Panc1 (cell line): ENCODE data around the gene RNF208. TPM values are rescaled to one million over a fixed set of nuclear protein-coding genes. Genes with fewer than 3 reads are reported as not detected.

Source experiments
- ATAC-seq: fragments of 200-7000 bp; cut with Tn5 transposase; 2 replicates; pipeline ENCODE4 v1.9.1; 2020; ENCODE audit warnings: mild to moderate bottlenecking, moderate library complexity
- Bru-seq: library from RNA; stranded (reverse); fragments of 400-500 nt; gene quantifications from one replicate; lab custom pipeline; 2021; lab: Mats Ljungman, UMichigan
- BruChase-seq, 2 experiments: library from RNA; stranded (reverse); fragments of 400-500 nt; gene quantifications; one replicate each; lab custom pipeline; 2021; lab: Mats Ljungman, UMichigan
- BruUV-seq: library from RNA; stranded (reverse); fragments of 400-500 nt; replicated peaks from 2 replicates; lab custom pipeline; 2021; lab: Mats Ljungman, UMichigan
- CTCF ChIA-PET: fragments of 300-600 bp; sonication (Branson Sonifier 250); formaldehyde crosslinking; loops from one replicate; lab custom pipeline; 2022; ENCODE audit warnings: antibody characterized with exemption; lab: Charles Lee
- POLR2A ChIA-PET: fragments of 300-600 bp; sonication (Branson Sonifier 250); formaldehyde crosslinking; loops from one replicate; lab custom pipeline; 2022; ENCODE audit warnings: antibody characterized with exemption; lab: Charles Lee
- DNase-seq: peaks from one replicate; pipeline ENCODE4 v3.0.0-alpha.2; 2010; ENCODE audit warnings: low read depth, low spot score
- H3K27ac ChIP-seq: 2 replicates; pipeline ENCODE4 v1.5.1; 2011; ENCODE audit warnings: mild to moderate bottlenecking, low read length, inconsistent platforms
- H3K27me3 ChIP-seq: fragments of 200-500 bp; sonication (Bioruptor generic); 2 replicates; pipeline ENCODE4 v1.6.0; 2014; ENCODE audit warnings: low read length, inconsistent platforms; ENCODE audit not compliant: control insufficient read depth, insufficient read depth
- H3K36me3 ChIP-seq: fragments of 200-500 bp; sonication (Bioruptor generic); 2 replicates; pipeline ENCODE4 v1.5.1; 2014; ENCODE audit warnings: inconsistent platforms, mild to moderate bottlenecking, low read length, moderate library complexity; ENCODE audit not compliant: control insufficient read depth, insufficient read depth
- H3K4me1 ChIP-seq: 2 replicates; pipeline ENCODE4 v1.5.1; 2011; ENCODE audit warnings: inconsistent platforms, mild to moderate bottlenecking, low read length, moderate library complexity; ENCODE audit not compliant: control insufficient read depth, insufficient read depth
- H3K4me3 ChIP-seq, 2 experiments: 2 replicates each; pipeline ENCODE4 v1.5.1; 2011 to 2012; ENCODE audit warnings: low read depth in 2 of 2, low read length in 2 of 2, mild to moderate bottlenecking in 2 of 2, inconsistent platforms in 1 of 2, moderate library complexity in 1 of 2
- H3K9me3 ChIP-seq: fragments of 200-500 bp; sonication (Bioruptor generic); 2 replicates; pipeline ENCODE4 v1.5.1; 2014; ENCODE audit warnings: low read depth, mild to moderate bottlenecking, inconsistent platforms, low read length, moderate library complexity; ENCODE audit not compliant: control insufficient read depth, insufficient read depth
- CTCF ChIP-seq: fragments of 450-650 bp; IDR thresholded peaks from 2 replicates; pipeline ENCODE4 v1.5.1; 2017; ENCODE audit warnings: mild to moderate bottlenecking
- POLR2AphosphoS5 ChIP-seq: IDR thresholded peaks from 2 replicates; pipeline ENCODE4 v1.6.1; 2012; ENCODE audit warnings: mild to moderate bottlenecking, low read depth, low read length, moderate library complexity
- SIN3A ChIP-seq: IDR thresholded peaks from 2 replicates; pipeline ENCODE4 v1.6.1; 2012; ENCODE audit warnings: low read depth, mild to moderate bottlenecking, low read length, moderate library complexity, borderline replicate concordance; ENCODE audit not compliant: insufficient read depth
- TCF7L2 ChIP-seq: IDR thresholded peaks from 2 replicates; pipeline ENCODE4 v1.6.1; 2011; ENCODE audit warnings: mild to moderate bottlenecking, low read depth, low read length, inconsistent platforms
- in situ Hi-C: cut with HindIII; loops from 2 replicates; pipeline ENCODE4 v1.10.0; 2016; ENCODE audit warnings: low sequenced_read_pairs, low pct_unique_long_range_greater_than_20kb
- intact Hi-C: fragments of 100-400 bp; cut with micrococcal nuclease; formaldehyde crosslinking; loops from one replicate; pipeline ENCODE4 v1.10.0; 2022; ENCODE audit not compliant: unreplicated experiment
- long read RNA-seq: library from polyadenylated mRNA; unstranded; transcript quantifications from one replicate; pipeline ENCODE4 v2.0.0, GENCODE V29; 2021; ENCODE audit not compliant: unreplicated experiment
- polyA plus RNA-seq: library from polyadenylated mRNA; unstranded; fragments of >200 nt; gene quantifications from one replicate; pipeline ENCODE4 v1.2.1, GENCODE V29; 2012; ENCODE audit warnings: missing spikeins; ENCODE audit not compliant: insufficient read length
- total RNA-seq: library from RNA; stranded (reverse); gene quantifications from one replicate; pipeline ENCODE4 v1.2.1, GENCODE V29; 2021; ENCODE audit not compliant: unreplicated experiment
- TF ChIP-seq, protein P1 (sequence below), 2 experiments: IDR thresholded peaks; 2 replicates each; pipeline ENCODE4 v1.6.1; 2011 to 2012; ENCODE audit warnings: low read depth in 2 of 2, control low read depth in 1 of 2, low read length in 1 of 2, mild to moderate bottlenecking in 1 of 2, moderate library complexity in 1 of 2; ENCODE audit not compliant: insufficient read depth in 1 of 2

RNF208 gene
- total RNA-seq (11.5 TPM), Bru-seq, nascent RNA (percentile 39 among the genes with signal in this experiment), BruChase-seq, experiment 1, labeled RNA remaining after a 2-hour chase (percentile 38 among the genes with signal in this experiment), BruChase-seq, experiment 2, labeled RNA remaining after a 6-hour chase (percentile 59 among the genes with signal in this experiment)
- 43.7 TPM for polyA plus RNA-seq
- long read RNA-seq, transcript RNF208-201 (1 exons, 1,077 nt) = major isoform, 18 of 18 reads
- long read RNA-seq, partial matches to known transcripts = 0 of 18 reads
- long read RNA-seq, other reads (novel, unspliced or antisense) = 0 of 18 reads

GRCh38 chr9:137222190-137223077 is at the start of gene RNF208:
RNF208 (minus strand) TSS chr9:137222240; CDS start chr9:137221212, 1,028 bp downstream.
- CTCF ChIA-PET = no interaction called here
- BruUV-seq = no TSS peak
- Histone ChIP-seq H3K4me1 (peaks cover 24% of the 10 kb centered on the region), H3K9me3 (no peaks in the 10 kb centered on the region), H3K4me3 (peak within 1 kb of the TSS; percentile 50 to 67), H3K36me3 (peaks cover 2% of the 10 kb centered on the region; the same call in 1 of the 2 replicates), H3K27me3 (no peaks in the 10 kb centered on the region), H3K27ac (peak within 1 kb of the TSS; percentile 69; the same call in 1 of the 2 replicates)
- in situ Hi-C loops = no loop called here
- POLR2A ChIA-PET = no interaction called here
- DNase-seq = no peak
- TF ChIP-seq CTCF = no peak
- no peak for TF ChIP-seq POLR2AphosphoS5
- no peak for TF ChIP-seq TCF7L2
- no peak for TF ChIP-seq SIN3A
- TF ChIP-seq, protein P1, sequence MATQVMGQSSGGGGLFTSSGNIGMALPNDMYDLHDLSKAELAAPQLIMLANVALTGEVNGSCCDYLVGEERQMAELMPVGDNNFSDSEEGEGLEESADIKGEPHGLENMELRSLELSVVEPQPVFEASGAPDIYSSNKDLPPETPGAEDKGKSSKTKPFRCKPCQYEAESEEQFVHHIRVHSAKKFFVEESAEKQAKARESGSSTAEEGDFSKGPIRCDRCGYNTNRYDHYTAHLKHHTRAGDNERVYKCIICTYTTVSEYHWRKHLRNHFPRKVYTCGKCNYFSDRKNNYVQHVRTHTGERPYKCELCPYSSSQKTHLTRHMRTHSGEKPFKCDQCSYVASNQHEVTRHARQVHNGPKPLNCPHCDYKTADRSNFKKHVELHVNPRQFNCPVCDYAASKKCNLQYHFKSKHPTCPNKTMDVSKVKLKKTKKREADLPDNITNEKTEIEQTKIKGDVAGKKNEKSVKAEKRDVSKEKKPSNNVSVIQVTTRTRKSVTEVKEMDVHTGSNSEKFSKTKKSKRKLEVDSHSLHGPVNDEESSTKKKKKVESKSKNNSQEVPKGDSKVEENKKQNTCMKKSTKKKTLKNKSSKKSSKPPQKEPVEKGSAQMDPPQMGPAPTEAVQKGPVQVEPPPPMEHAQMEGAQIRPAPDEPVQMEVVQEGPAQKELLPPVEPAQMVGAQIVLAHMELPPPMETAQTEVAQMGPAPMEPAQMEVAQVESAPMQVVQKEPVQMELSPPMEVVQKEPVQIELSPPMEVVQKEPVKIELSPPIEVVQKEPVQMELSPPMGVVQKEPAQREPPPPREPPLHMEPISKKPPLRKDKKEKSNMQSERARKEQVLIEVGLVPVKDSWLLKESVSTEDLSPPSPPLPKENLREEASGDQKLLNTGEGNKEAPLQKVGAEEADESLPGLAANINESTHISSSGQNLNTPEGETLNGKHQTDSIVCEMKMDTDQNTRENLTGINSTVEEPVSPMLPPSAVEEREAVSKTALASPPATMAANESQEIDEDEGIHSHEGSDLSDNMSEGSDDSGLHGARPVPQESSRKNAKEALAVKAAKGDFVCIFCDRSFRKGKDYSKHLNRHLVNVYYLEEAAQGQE (IDR thresholded peaks at IDR 0.05; ENCODE audit: insufficient read depth in 1 of 2, low read depth in 2 of 2, low read length in 1 of 2) = no peak
- ATAC-seq = peak; percentile 7
- intact Hi-C loops = no loop called here

- Histone ChIP-seq H3K27me3 (no peaks in the 10 kb centered on the region), H3K4me1 (peaks cover 9% of the 10 kb centered on the region), H3K9me3 (no peaks in the 10 kb centered on the region), H3K27ac (no peak overlapping the region), H3K4me3 (no peak overlapping the region), H3K36me3 (no peaks in the 10 kb centered on the region; the same call in 1 of the 2 replicates)
- DNase-seq (no peak), ATAC-seq (no peak)
- intact Hi-C loops = no loop called here
- ChIA-PET POLR2A (no interaction called here), CTCF (no interaction called here)
- TF ChIP-seq CTCF (no peak), TCF7L2 (no peak), POLR2AphosphoS5 (no peak), SIN3A (no peak)
- TF ChIP-seq, protein P1 (IDR thresholded peaks at IDR 0.05; ENCODE audit: insufficient read depth in 1 of 2, low read depth in 2 of 2, low read length in 1 of 2) = no peak
- BruUV-seq = no TSS peak
- in situ Hi-C loops = no loop called here
Measured at GRCh38 chr9:137271696-137272076, 49.6 kb upstream of the RNF208 start.
